ENCODE measurements around the gene RPS3. TPM values are rescaled to one million over a fixed set of nuclear protein-coding genes. Genes with fewer than 3 reads are reported as not detected.
A peak's percentile ranks its signal among the peaks of the same experiment; 100 is the strongest.

Gene RPS3
- total and polyA plus RNA-seq, 9 of the 15 experiments (the other 6 are each of a cell fraction or from before 2014, with no cell fraction given) = 2,700 to 5,771 (median 3,679) TPM

DNA sequence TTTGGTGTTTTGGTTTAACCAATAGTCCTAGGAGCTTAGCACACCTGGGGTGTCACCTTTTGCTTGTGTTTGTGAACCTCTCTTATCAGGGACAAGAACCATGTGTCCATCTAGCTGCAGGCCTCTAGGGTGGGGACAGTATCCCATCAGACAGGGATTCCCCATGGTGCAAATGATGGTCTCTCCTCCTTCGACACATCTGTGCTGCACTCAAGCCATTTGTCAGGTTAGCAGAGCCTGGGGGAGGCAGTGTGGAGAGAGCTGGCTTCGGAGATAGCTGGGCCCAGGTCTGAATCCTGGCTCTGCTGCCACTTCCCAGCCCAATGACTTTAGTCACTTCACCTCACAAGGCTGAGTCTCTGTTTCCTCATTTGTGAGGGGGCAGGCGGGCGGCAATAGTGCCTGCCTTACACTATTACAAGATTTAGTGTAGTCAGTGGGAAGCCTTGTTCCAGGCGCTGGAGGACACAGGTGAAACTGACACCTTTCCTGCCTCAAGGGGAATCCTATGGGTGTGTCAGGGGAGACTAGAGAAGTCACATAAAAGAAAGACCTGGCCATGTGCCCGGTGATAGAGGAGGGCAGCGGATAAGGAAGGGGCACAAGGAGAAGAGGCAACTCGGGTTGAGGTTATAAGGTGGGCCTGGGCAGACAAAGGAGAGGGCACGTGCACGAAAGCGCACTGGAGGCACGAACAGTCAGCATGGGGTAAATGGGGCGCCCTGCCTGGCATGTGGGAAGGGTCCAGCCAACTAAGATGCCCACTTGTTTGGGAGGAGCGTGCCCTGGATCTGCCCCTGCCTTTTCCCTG lies 21.1 kb downstream of the RPS3 start (continued):
- TF ChIP-seq, protein P1, sequence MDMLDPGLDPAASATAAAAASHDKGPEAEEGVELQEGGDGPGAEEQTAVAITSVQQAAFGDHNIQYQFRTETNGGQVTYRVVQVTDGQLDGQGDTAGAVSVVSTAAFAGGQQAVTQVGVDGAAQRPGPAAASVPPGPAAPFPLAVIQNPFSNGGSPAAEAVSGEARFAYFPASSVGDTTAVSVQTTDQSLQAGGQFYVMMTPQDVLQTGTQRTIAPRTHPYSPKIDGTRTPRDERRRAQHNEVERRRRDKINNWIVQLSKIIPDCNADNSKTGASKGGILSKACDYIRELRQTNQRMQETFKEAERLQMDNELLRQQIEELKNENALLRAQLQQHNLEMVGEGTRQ (CRISPR knock-in tag; IDR thresholded peaks at IDR 0.05) = no peak
- peak; percentile 82 for TF ChIP-seq CBFA2T2 (conservative IDR thresholded peaks at IDR 0.05)
- TF ChIP-seq, protein P2, sequence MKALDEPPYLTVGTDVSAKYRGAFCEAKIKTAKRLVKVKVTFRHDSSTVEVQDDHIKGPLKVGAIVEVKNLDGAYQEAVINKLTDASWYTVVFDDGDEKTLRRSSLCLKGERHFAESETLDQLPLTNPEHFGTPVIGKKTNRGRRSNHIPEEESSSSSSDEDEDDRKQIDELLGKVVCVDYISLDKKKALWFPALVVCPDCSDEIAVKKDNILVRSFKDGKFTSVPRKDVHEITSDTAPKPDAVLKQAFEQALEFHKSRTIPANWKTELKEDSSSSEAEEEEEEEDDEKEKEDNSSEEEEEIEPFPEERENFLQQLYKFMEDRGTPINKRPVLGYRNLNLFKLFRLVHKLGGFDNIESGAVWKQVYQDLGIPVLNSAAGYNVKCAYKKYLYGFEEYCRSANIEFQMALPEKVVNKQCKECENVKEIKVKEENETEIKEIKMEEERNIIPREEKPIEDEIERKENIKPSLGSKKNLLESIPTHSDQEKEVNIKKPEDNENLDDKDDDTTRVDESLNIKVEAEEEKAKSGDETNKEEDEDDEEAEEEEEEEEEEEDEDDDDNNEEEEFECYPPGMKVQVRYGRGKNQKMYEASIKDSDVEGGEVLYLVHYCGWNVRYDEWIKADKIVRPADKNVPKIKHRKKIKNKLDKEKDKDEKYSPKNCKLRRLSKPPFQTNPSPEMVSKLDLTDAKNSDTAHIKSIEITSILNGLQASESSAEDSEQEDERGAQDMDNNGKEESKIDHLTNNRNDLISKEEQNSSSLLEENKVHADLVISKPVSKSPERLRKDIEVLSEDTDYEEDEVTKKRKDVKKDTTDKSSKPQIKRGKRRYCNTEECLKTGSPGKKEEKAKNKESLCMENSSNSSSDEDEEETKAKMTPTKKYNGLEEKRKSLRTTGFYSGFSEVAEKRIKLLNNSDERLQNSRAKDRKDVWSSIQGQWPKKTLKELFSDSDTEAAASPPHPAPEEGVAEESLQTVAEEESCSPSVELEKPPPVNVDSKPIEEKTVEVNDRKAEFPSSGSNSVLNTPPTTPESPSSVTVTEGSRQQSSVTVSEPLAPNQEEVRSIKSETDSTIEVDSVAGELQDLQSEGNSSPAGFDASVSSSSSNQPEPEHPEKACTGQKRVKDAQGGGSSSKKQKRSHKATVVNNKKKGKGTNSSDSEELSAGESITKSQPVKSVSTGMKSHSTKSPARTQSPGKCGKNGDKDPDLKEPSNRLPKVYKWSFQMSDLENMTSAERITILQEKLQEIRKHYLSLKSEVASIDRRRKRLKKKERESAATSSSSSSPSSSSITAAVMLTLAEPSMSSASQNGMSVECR (CRISPR knock-in tag; IDR thresholded peaks at IDR 0.05) = no peak
- TF ChIP-seq L3MBTL2 (IDR thresholded peaks at IDR 0.05) = peak; percentile 48
- TF ChIP-seq MTA2 (IDR thresholded peaks at IDR 0.05; ENCODE audit: low read depth) = peak; percentile 57; the same call in 1 of the 2 replicates
- TF ChIP-seq EP300 (IDR thresholded peaks at IDR 0.05; ENCODE audit: low read length) = peak; percentile 39; the same call in 1 of the 2 replicates
- no peak for TF ChIP-seq EWSR1 (IDR thresholded peaks at IDR 0.05; ENCODE audit: borderline replicate concordance, low read depth, partially characterized antibody)
- TF ChIP-seq, protein P3, sequence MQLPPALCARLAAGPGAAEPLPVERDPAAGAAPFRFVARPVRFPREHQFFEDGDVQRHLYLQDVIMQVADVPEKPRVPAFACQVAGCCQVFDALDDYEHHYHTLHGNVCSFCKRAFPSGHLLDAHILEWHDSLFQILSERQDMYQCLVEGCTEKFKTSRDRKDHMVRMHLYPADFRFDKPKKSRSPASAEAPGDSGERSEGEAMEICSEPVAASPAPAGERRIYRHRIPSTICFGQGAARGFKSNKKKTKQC (CRISPR knock-in tag; IDR thresholded peaks at IDR 0.05) = peak; percentile 48; the same call in 1 of the 2 replicates
- TF ChIP-seq TAF7 (tag; IDR thresholded peaks at IDR 0.05) = no peak
- TF ChIP-seq, protein P4, sequence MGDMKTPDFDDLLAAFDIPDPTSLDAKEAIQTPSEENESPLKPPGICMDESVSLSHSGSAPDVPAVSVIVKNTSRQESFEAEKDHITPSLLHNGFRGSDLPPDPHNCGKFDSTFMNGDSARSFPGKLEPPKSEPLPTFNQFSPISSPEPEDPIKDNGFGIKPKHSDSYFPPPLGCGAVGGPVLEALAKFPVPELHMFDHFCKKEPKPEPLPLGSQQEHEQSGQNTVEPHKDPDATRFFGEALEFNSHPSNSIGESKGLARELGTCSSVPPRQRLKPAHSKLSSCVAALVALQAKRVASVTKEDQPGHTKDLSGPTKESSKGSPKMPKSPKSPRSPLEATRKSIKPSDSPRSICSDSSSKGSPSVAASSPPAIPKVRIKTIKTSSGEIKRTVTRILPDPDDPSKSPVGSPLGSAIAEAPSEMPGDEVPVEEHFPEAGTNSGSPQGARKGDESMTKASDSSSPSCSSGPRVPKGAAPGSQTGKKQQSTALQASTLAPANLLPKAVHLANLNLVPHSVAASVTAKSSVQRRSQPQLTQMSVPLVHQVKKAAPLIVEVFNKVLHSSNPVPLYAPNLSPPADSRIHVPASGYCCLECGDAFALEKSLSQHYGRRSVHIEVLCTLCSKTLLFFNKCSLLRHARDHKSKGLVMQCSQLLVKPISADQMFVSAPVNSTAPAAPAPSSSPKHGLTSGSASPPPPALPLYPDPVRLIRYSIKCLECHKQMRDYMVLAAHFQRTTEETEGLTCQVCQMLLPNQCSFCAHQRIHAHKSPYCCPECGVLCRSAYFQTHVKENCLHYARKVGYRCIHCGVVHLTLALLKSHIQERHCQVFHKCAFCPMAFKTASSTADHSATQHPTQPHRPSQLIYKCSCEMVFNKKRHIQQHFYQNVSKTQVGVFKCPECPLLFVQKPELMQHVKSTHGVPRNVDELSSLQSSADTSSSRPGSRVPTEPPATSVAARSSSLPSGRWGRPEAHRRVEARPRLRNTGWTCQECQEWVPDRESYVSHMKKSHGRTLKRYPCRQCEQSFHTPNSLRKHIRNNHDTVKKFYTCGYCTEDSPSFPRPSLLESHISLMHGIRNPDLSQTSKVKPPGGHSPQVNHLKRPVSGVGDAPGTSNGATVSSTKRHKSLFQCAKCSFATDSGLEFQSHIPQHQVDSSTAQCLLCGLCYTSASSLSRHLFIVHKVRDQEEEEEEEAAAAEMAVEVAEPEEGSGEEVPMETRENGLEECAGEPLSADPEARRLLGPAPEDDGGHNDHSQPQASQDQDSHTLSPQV (IDR thresholded peaks at IDR 0.05) = no peak
- TF ChIP-seq PTRF (tag; IDR thresholded peaks at IDR 0.05) = no peak
- TF ChIP-seq NFIC (IDR thresholded peaks at IDR 0.05) = peak; percentile 26; the same call in 1 of the 2 replicates
- TF ChIP-seq EGR1 (conservative IDR thresholded peaks at IDR 0.05) = no peak
- TF ChIP-seq ZNF408 (CRISPR knock-in tag; IDR thresholded peaks at IDR 0.05; ENCODE audit: low read depth) = no peak
- TF ChIP-seq PTBP1 (IDR thresholded peaks at IDR 0.05; ENCODE audit: low read depth, low read length) = no peak
- 0 out of 2 replicates have a peak, but pooled peaks have one; percentile 49 for TF ChIP-seq ZNF263 (CRISPR knock-in tag; IDR thresholded peaks at IDR 0.05; ENCODE audit: borderline replicate concordance)

Measured in K562 (cell line).